ENCODE results near the gene IFRD2. TPM values are rescaled to one million over a fixed set of nuclear protein-coding genes. Genes with fewer than 3 reads are reported as not detected.
A peak's percentile ranks its signal among the peaks of the same experiment; 100 is the strongest.

Gene IFRD2
- total and polyA plus RNA-seq, 2 experiments from 2014 or later = 80.8 to 91.5 TPM

DNA sequence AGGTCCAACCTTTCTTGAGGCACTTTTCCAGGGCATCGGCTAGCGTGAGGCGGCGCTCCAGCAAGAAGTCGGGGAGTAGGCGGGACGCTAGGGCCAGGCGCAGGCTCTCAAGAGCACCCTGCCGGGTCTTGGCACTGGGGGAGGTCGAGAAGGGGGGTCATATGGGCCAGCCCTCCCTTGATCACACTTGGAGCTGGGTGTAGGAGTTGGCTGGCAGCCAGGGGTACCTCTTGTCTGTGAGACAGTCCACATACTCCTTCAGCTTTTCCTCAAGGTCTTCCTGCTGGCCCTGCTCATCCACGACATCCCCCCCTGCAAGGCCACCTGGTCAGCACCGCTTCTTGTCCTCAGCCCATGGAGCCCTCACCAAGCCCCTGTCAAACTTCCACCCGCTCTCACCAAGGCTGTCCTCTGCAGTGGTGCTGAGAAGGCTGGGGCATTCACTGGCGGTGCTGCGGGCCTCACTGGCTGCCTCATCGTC, 2.0 kb downstream of the IFRD2 start:
- Mint-ChIP-seq H3K36me3 (ENCODE audit: low read depth) (peaks cover 47% of the 10 kb centered on the region), H3K4me3 (peak overlapping the region; percentile 86; the same call in 2 of the 3 replicates), H3K27ac (no peak overlapping the region), H3K4me1 (peaks cover 11% of the 10 kb centered on the region), H3K9me3 (no peaks in the 10 kb centered on the region), H3K27me3 (ENCODE audit: insufficient read depth, low read depth, poor library complexity) (peaks cover 8% of the 10 kb centered on the region)
- H3K36me3 ChIP-seq (ENCODE audit: insufficient read depth) = peaks cover 11% of the 10 kb centered on the region
- DNase-seq (ENCODE audit: low spot score) = no peak
- no peak overlapping the region for H2AFZ ChIP-seq
- H3K4me3 ChIP-seq = no peak overlapping the region
- H3K79me2 ChIP-seq (replicated peaks; ENCODE audit: insufficient read depth) = peaks cover 17% of the 10 kb centered on the region
- H3K4me1 ChIP-seq (ENCODE audit: insufficient read depth) = peaks cover 5% of the 10 kb centered on the region
- no peaks in the 10 kb centered on the region for H3K27me3 ChIP-seq (ENCODE audit: insufficient read depth)
- H3F3A ChIP-seq (replicated peaks; ENCODE audit: low read depth) = 0 out of 2 replicates have a peak, but pooled peaks cover 4% of the 10 kb centered on the region
- H4K20me1 ChIP-seq (replicated peaks; ENCODE audit: insufficient read depth) = no peaks in the 10 kb centered on the region; the same call in 1 of the 2 replicates
- ATAC-seq = no peak
- H3K9me2 ChIP-seq (ENCODE audit: insufficient read depth) = no peaks in the 10 kb centered on the region
- TF ChIP-seq, protein P1, sequence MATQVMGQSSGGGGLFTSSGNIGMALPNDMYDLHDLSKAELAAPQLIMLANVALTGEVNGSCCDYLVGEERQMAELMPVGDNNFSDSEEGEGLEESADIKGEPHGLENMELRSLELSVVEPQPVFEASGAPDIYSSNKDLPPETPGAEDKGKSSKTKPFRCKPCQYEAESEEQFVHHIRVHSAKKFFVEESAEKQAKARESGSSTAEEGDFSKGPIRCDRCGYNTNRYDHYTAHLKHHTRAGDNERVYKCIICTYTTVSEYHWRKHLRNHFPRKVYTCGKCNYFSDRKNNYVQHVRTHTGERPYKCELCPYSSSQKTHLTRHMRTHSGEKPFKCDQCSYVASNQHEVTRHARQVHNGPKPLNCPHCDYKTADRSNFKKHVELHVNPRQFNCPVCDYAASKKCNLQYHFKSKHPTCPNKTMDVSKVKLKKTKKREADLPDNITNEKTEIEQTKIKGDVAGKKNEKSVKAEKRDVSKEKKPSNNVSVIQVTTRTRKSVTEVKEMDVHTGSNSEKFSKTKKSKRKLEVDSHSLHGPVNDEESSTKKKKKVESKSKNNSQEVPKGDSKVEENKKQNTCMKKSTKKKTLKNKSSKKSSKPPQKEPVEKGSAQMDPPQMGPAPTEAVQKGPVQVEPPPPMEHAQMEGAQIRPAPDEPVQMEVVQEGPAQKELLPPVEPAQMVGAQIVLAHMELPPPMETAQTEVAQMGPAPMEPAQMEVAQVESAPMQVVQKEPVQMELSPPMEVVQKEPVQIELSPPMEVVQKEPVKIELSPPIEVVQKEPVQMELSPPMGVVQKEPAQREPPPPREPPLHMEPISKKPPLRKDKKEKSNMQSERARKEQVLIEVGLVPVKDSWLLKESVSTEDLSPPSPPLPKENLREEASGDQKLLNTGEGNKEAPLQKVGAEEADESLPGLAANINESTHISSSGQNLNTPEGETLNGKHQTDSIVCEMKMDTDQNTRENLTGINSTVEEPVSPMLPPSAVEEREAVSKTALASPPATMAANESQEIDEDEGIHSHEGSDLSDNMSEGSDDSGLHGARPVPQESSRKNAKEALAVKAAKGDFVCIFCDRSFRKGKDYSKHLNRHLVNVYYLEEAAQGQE (IDR thresholded peaks at IDR 0.05; ENCODE audit: unreplicated experiment) = no peak
- TF ChIP-seq NANOG (IDR thresholded peaks at IDR 0.05; ENCODE audit: borderline replicate concordance) (no peak), ETS1 (IDR thresholded peaks at IDR 0.05) (no peak), JUNB (IDR thresholded peaks at IDR 0.05; ENCODE audit: unreplicated experiment) (no peak), ZNF114 (CRISPR knock-in tag; IDR thresholded peaks at IDR 0.05) (no peak), ZNF331 (CRISPR knock-in tag; IDR thresholded peaks at IDR 0.05; ENCODE audit: low read depth) (no peak), ZNF462 (CRISPR knock-in tag; IDR thresholded peaks at IDR 0.05) (no peak), EZH2 (IDR thresholded peaks at IDR 0.05; ENCODE audit: low read depth, unreplicated experiment) (no peak), CREB1 (CRISPR knock-in tag; IDR thresholded peaks at IDR 0.05; ENCODE audit: low read depth) (no peak), POLR2AphosphoS5 (IDR thresholded peaks at IDR 0.05; ENCODE audit: low read depth) (no peak), STAT1 (IDR thresholded peaks at IDR 0.05; ENCODE audit: unreplicated experiment) (no peak), EZH2phosphoT487 (IDR thresholded peaks at IDR 0.05; ENCODE audit: unreplicated experiment) (no peak)
- TF ChIP-seq, protein P2, sequence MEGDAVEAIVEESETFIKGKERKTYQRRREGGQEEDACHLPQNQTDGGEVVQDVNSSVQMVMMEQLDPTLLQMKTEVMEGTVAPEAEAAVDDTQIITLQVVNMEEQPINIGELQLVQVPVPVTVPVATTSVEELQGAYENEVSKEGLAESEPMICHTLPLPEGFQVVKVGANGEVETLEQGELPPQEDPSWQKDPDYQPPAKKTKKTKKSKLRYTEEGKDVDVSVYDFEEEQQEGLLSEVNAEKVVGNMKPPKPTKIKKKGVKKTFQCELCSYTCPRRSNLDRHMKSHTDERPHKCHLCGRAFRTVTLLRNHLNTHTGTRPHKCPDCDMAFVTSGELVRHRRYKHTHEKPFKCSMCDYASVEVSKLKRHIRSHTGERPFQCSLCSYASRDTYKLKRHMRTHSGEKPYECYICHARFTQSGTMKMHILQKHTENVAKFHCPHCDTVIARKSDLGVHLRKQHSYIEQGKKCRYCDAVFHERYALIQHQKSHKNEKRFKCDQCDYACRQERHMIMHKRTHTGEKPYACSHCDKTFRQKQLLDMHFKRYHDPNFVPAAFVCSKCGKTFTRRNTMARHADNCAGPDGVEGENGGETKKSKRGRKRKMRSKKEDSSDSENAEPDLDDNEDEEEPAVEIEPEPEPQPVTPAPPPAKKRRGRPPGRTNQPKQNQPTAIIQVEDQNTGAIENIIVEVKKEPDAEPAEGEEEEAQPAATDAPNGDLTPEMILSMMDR (conservative IDR thresholded peaks at IDR 0.05; ENCODE audit: low read depth in 2 of 2) = no peak
- H3K27ac ChIP-seq (ENCODE audit: low read depth) = no peak overlapping the region
- no peak overlapping the region for H3K4me2 ChIP-seq

All from GM23338 (cell line).